ENCODE results near the gene CTBP2.

DNA sequence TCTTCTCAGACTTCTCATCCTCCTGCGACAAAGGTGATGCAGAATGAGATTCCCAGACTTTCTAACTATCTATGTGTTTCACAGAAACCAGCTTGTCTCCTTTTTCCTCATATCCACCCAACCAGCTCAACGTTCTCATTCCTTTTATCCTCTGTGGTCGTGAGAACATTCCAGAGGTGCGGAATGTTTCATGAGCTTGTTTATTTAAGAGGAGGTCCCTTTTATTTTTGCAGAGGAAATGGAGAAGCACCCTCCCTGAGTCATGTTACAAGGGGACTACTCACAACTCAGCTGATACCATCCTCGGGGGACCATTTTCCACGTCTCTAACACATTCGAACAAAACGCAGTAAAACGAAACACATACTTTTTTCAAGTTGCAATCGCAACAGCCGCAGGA, 125.2 kb downstream of the CTBP2 start:
- TF ChIP-seq CTCF (IDR thresholded peaks at IDR 0.05): no peak
- no peak for TF ChIP-seq POLR2AphosphoS5 (IDR thresholded peaks at IDR 0.05; ENCODE audit: low read depth, low read length)
- no peak for TF ChIP-seq SIN3A (IDR thresholded peaks at IDR 0.05; ENCODE audit: borderline replicate concordance, insufficient read depth, low read depth, low read length)
- TF ChIP-seq, protein P1, sequence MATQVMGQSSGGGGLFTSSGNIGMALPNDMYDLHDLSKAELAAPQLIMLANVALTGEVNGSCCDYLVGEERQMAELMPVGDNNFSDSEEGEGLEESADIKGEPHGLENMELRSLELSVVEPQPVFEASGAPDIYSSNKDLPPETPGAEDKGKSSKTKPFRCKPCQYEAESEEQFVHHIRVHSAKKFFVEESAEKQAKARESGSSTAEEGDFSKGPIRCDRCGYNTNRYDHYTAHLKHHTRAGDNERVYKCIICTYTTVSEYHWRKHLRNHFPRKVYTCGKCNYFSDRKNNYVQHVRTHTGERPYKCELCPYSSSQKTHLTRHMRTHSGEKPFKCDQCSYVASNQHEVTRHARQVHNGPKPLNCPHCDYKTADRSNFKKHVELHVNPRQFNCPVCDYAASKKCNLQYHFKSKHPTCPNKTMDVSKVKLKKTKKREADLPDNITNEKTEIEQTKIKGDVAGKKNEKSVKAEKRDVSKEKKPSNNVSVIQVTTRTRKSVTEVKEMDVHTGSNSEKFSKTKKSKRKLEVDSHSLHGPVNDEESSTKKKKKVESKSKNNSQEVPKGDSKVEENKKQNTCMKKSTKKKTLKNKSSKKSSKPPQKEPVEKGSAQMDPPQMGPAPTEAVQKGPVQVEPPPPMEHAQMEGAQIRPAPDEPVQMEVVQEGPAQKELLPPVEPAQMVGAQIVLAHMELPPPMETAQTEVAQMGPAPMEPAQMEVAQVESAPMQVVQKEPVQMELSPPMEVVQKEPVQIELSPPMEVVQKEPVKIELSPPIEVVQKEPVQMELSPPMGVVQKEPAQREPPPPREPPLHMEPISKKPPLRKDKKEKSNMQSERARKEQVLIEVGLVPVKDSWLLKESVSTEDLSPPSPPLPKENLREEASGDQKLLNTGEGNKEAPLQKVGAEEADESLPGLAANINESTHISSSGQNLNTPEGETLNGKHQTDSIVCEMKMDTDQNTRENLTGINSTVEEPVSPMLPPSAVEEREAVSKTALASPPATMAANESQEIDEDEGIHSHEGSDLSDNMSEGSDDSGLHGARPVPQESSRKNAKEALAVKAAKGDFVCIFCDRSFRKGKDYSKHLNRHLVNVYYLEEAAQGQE (IDR thresholded peaks at IDR 0.05; ENCODE audit: insufficient read depth in 1 of 2, low read depth in 2 of 2, low read length in 1 of 2): no peak

Measured in Panc1 (cell line).